Stimulated activated CD8-positive, alpha-beta memory T cell treated with anti-CD3 and anti-CD28 coated beads, Interleukin-4, amount 100 ng/mL, for 1 hour (primary cell): ENCODE measurements around the gene MDM2.
"Not testable (repeated sequence)": the region's sequence is repeated elsewhere in the genome, so short reads cannot be mapped to it uniquely, and the experiment has no call there.

Source experiments
- DNase-seq, 2 donors: peaks; one replicate each; pipeline ENCODE4 v3.0.0-alpha.2; 2020; ENCODE audit warnings: low read depth in 2 of 2, low spot score in 1 of 2

MDM2 gene

DNA sequence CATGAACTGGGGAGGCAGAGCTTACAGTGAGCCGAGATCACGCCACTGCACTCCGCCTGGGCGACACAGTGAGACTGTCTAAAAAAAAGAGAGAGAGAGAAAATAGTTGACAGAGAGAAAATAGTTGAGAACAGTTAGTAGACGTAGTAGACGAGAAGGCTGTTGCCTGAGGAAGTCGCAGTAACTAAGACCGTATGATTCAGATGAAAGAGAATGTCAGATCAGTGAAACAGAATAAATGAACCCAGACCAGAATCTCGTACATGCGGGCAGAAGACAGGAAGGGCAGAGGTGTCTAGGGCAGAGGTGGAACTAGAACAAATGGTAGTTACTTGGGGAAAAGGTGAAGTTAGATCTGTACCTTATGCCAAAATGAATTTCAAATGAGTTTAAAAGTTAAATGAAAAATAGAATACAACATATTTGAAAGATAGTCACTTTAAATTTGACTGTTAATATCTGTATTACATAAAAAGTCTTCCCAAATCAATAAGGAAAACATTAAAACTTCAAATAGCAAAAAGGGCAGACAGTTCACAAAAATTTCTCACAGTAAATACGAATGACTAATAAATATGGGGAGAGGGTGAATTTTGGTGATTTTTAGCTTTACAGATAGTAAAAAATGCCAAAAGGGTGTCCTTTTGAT, 17.7 kb downstream of the MDM2 start:
- no peak for DNase-seq

- DNase-seq, result no peak
Measured at GRCh38 chr12:68827895-68828671, 20.1 kb downstream of the MDM2 start.

- no peak for DNase-seq
Measured at GRCh38 chr12:68828672-68829068, 20.7 kb downstream of the MDM2 start.

GRCh38 chr12:68831272-68831671, 23.3 kb downstream of the MDM2 start:
- no peak for DNase-seq

DNA sequence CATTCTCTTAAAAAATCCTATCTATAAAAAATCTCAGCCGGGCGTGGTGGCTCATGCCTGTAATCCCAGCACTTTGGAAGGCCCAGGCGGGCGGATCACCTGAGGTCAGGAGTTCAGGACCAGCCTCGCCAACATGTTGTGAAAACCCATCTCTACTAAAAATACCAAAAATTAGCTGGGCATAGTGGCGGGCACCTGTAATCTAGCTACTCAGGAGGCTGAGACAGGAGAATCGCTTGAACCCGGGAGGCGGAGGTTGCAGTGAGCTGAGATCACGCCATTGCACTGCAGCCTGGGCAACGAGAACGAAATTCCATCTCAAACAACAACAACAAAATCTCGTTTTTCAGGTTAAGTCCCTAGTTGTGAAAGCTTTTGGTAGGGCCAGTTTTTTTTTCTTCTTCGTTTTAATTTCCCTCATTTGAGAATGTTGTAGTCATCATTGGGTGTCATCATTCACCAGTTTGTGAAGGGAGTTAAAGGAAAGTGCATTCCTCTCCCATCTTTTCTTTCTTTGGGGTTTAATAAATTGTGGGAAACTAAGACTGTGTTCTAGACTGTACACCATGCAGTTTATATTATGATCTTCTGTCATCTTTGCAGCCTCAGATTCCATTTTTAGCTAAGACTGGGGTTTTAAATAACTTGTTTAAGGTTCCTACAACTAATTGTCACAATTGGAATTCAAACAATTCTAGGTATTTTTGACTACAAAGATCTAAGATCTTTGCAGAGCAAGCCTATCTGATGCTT, 23.9 kb downstream of the MDM2 start:
- no peak for DNase-seq

DNA sequence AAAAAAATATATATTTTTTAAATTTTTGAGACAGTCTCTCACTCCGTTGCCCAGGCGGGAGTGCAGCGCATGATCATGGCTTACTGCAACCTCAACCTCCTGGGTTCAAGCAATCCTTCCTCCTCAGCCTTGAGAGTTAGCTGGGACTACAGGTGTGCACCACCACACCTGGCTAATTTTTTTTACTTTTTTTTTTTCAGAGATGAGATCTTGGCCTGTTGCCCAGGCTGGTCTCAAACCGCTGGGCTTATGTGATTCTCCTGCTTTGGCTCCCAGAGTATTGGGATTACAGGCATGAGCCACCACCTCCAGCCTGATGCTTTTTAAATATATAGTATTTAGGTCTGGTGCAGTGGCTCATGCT, 24.5 kb downstream of the MDM2 start:
- DNase-seq, result no peak

GRCh38 chr12:68833508-68833907, 25.5 kb downstream of the MDM2 start:
- no peak for DNase-seq

- no peak for DNase-seq
Measured at GRCh38 chr12:68835333-68835908, 27.4 kb downstream of the MDM2 start.

DNA sequence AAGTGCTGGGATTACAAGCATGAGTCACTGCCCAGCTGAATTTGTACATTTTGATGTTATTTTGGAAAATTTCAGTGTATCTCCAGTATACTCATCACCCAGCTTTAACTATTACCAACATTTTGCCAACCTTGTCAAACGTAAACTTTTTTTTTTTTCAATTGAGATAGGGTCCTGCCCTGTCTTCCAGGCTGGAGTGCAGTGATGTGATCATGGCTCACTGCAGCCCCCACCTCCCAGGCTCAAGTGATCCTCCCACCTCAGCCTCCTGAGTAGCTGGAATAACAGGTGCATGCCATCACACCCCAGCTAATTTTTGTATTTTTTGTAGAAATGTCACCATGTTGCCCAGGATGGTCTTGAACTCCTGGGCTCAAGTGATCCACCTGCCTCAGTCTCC, 29.2 kb downstream of the MDM2 start:
- DNase-seq, result no peak

- DNase-seq, result no peak
Measured at GRCh38 chr12:68838046-68838886, 30.3 kb downstream of the MDM2 start.

- no peak for DNase-seq
Measured at GRCh38 chr12:68839183-68840147, 31.5 kb downstream of the MDM2 start.

GRCh38 chr12:68841175-68841574, 33.2 kb downstream of the MDM2 start:
- not testable (repeated sequence) for DNase-seq

- no peak for DNase-seq
Measured at GRCh38 chr12:68841717-68842116, 33.7 kb downstream of the MDM2 start.

DNA sequence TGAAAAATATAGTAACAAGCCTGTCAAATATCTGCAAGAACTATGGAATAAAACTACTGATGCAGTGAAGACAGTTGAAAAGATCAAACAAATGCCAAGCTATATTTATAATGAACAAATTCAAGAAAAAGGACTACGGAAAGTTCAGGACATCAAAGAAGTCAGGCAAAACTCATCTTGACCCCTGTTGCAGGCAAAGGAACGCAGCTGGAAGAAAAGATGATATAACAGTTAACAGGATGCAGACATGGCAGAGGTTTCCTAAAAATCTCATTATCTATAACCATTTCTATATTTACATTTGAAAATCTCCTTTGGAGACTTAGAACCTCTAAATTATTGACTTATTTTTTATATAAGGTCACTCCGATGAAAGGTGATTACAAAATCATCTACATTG, 34.1 kb downstream of the MDM2 start:
- no peak for DNase-seq

- no peak for DNase-seq
Measured at GRCh38 chr12:68842784-68843567, 35.0 kb downstream of the MDM2 start.

DNA sequence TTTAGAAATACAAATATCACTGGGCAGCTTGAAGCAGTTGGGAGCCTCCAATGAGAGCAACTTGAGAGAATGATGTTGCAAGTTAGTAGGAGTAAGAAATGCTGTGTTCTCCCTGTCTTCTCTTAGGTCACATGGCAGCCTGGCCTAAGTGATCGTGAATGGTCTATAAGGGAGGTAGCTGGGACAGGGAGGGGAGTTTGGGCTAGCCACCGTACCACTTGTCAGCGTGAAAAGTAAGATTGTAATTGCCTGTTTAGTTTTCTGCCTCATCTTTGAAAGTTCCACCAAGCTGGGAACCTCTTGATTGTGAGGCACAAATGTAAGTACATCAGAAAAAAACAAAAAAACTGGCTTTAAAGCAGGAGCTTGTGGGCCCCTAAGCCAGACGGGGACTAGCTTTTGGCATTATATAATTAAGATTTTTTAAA, 36.4 kb downstream of the MDM2 start:
- DNase-seq, result no peak

DNA sequence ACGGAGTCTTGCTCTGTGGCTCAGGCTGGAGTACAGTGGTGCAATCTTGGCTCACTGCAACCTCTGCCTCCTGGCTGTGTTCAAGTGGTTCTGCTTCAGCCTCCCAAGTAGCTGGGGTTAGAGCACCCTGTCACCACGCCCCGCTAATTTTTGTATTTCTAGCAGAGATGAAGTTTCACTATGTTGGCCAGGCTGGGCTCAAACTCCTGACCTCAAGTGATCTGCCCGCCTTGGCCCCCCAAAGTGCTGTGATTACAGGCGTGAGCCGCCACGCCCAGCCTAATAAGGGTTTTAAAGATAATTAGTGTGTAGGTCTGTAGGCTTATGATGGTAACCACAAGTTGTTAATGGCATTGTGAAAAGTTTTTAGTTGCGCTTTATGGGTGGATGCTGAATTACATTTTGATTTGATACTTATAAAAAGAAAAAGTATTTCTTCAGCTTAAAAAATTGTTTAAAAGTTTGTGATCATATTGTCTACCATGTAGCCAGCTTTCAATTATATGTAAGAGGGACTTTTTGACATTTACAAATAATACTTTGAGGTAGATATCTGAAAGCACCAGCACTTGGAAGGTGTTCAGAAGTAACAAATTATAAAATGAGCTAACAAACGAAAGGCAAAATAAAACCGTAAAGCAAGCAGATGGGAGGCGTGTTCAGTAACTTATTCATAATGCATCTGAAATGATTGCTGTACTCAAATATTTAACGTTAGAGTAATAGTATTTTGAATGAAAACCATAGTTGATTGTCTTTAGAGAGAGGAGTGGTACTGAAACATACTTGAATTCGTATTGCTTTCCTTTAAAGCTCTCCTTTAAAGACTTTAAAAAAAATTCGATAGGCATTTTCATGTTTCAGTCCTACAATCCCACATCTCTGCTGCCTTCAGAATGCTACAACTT, 37.1 kb downstream of the MDM2 start:
- DNase-seq, result no peak

DNA sequence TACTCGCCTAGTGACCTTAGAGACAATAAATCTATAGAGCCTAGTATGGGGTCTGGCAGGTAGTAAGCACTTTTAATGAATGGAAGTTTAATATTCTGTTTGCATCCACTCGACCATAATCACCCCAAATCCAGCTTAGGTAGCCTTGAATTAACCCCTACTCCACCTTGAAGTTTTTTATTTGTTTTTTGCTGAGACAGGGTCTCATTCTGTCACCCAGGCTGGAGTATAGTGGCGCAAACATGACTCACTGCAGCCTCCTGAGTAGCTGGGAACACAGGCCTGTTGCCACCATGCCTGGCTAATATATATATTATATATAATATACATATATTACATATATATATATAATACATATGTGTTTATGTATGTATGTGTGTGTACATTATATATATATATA, 38.8 kb downstream of the MDM2 start:
- DNase-seq, result no peak
